ENCODE data around the gene TMEM212.
A peak's percentile ranks its signal among the peaks of the same experiment; 100 is the strongest.

Gene TMEM212

DNA sequence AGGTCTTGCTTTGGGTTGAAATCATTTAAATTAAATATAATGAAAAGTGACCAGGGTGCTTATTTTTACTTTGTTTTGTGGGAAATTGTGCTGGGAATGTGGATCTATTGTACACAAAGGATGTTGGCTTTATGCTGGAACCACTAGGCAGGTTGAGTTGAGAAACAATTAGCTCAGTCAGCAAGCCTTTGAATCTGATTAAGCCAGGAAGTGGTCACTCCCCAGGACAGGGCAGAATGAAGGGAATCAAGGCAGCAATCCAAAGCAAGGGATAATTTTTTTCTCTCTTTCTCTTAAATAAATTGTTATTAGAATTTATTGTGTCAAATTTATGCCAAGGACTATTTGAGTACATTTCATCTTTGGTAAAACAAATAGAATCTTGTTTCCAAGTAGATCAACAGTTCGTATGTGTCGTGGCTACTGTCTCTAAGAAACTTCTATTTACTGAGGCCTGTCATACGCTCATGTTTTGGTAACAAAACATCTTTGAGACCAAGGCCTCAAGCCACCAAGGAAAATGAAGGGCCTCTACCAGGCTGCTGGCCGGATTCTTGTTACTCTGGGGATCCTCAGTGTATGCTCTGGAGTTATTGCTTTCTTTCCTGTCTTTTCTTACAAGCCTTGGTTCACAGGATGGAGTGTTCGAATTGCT, at the start of gene TMEM212:
Gene TMEM212, plus strand, starts transcription at position 486 of the 655 bp plus-strand sequence. Its CDS starts 35 bp downstream, at position 521.
- no peak for DNase-seq

DNA sequence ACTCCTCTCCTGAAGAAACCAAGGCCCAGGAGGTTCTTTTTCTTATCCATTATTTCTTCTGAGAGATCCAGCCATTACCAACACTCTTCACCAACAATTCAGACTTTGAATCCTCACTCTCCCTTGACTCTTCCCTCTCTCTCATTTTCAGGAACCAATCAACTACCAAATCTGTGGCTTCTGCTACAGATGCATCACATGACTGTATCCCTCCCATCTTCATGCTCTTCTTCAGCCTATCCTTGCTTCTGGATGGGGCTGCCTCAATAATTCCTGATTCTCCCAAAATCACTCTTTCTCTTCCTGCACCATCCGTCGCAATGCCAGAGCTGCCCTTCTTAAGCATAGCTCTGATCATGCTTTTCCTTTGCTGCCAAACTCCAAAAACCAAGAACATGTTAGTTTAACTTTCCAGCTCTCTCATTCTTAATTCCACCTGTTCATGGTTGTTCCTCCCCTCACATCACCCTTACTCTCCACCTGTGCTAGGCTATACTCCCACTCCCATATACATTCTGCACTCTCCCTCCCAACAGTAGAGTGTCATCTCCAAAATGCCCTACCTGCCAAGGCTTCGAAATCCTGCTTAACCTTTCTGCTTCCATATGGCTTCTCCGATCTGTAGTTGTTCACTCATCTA, 46.4 kb upstream of the TMEM212 start:
- no peak for DNase-seq

DNA sequence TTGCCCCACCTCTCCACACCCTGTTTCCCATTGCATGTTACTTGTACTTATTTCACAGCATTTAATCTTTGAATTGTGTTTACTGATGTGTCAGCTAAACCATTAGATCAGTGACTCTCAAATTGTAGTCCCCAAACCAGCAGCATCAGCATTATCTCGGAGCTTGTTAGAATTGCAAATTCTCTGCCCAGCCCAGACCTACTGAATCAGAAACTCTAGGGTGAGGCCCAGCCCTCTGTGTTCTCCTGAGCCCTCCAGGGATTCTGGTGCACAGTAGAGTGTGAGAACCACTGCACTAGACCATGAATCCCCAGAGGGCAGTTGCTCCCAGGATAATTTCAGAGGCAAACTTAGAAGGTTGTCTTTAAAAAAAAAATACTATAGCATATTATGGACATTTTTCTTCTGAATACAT, 45.9 kb upstream of the TMEM212 start:
- DNase-seq: no peak

DNA sequence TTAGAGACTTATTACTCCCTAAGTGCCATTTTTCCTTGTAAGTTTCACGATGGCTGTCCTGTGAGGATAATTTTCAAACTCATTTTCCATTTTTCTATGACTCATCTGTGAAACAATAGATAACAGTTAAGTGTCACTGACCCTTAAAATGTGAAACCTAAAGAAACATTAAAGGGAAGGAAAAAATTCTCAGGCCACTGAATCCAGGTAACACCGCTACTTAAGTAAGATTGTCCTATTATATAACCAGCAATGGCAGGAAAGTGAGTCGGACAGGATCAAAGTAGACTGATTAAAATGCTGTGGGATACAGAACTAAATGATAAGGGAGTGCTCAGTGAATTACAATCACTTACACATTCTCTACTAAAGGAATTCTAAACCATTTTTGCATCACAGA, 45.3 kb upstream of the TMEM212 start:
- no peak for DNase-seq

DNA sequence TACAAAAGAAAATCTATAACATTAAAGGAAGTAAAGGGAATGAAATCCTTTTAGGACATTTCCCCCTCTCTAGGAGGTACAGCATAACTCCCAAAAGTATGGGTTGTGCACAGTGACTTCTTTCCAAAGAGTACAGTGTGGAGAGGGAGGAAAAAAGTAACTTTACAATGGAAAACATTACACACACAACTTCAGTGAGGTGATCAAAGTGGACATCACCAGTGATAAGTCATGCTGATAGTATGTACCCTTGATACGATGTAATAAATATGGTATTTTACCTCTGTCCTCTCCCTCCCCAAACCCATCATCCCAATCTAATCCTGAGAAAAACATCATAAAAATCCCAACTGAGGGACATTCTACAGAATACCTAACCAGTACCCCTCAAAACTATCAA, 43.6 kb upstream of the TMEM212 start:
- no peak for DNase-seq

DNA sequence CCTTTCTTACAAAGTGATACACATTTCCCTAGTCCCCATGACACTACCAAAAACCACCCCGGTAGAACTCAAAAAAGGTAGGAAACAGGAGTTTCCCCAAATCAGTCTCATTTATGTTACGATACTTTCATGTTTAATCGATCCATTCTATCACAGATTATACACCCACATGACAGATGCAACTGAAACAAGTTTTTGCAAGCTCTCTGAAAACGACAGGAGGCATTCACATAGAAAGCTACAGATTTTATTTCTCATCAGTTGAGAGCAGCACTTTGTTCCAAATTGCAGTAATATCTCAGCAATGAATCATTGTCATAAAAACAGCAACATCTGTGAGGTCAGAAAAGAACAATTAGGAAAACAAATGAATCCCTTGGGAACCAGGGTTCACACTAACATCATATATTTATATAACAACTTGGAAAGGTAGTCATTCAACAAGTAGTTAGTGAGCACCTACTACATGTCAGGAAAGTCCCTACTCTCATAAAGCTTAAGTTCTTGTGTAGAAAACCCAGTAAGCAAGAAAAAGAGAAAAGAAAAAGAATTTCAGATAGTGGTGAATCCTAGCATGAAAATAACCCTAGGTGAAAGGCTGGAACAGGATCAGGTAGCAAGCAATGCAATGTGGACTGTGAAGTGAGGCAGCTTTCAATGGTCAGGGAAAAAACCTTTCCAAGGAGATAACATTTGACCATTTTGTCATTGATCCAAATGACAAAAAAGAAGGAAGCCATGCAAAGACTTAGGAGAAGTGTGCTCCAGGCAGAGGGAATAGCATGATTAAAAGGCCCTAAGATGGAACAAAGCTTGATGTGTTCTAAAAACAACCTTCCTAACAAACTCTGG, 41.2 kb upstream of the TMEM212 start:
- no peak for DNase-seq

DNA sequence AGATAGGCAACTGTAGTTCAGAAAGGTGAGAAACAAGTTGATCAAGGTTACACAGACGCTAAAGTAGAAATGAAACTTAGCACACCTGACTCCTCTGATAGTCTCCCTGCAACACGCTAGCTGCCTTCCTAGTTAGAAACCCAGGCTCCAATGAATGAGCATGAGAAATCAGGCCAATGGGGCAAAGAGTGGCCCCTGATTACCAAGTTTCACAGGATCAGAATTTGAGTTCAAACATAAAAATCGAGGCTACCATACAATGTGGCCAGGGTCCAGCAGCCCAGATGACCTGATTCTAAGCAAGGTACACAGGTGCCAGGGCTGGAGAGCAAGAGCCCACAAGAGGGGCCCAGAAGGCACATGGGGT, 40.6 kb upstream of the TMEM212 start:
- DNase-seq: no peak

DNA sequence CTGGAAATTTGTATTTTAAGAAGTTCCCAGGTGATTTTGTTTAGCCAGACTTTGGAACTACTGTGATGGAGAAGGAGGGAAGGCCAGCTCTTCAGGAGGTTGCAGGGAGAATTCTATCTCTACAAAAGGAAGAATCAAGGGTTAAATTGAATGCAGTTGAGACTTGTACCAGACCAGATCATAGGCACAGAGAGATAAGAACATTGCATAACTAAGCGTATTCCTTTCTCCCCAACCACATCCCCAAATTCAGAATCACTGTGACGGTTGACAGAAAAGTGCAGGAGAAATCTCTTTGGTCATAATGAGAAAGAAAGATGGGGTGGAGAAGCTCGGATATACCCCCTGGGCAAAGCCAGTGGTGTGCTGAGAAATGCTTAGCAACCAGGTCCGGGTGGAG, 40.1 kb upstream of the TMEM212 start:
- DNase-seq: no peak

DNA sequence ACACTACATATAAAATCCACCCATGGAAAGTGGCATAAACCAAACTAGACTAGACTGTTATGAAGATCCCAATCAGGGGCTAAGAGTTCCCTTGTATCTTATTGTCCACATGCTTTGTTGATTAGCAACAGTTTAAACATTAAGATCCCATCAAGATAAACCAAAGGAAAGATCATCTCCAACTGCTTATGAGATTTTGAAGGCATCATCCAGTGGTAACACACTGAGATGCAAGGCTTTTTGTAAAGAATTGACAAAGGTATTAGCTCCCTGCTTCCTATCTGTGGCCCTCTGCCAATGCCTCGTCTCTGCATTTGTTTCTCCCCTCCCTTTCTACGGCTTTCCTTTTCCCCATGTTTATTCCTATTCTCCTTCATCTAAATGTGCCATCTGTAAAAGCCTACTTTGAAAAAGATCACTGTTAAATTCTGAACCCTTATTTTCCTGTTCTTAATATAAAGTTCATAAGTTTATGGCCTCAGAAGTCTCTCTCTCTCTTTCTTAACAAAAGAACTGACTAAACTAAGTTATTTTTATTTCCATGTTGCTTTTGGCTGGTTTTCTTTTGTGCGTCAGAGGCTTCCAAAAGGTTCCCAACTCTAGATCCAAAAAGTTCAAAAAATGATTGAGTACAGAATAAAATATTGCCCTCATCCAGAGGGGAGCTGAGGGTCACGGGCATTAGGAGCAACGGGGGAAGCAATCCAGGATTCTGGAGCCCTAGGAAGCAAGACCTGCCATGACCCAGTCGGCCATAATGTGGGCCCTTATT, 38.3 kb upstream of the TMEM212 start:
- no peak for DNase-seq

DNA sequence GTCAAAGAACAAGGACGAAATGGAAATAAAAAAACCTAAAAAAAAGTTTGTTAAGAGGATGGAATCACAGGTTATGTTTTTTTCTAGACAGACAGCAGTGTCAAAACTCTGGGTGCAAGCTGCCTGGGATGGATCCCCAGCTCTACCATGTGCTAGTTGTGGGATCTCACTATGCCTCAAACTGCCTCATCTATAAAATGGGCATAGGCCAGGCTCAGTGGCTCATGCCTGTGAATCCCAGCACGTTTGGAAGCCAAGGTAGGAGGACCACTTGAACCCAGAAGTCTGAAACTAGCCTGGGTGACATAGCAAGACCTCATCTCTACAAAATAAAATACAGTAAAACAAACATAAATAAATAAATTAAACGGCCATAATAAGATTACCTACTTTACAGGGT, 37.5 kb upstream of the TMEM212 start:
- DNase-seq: no peak

DNA sequence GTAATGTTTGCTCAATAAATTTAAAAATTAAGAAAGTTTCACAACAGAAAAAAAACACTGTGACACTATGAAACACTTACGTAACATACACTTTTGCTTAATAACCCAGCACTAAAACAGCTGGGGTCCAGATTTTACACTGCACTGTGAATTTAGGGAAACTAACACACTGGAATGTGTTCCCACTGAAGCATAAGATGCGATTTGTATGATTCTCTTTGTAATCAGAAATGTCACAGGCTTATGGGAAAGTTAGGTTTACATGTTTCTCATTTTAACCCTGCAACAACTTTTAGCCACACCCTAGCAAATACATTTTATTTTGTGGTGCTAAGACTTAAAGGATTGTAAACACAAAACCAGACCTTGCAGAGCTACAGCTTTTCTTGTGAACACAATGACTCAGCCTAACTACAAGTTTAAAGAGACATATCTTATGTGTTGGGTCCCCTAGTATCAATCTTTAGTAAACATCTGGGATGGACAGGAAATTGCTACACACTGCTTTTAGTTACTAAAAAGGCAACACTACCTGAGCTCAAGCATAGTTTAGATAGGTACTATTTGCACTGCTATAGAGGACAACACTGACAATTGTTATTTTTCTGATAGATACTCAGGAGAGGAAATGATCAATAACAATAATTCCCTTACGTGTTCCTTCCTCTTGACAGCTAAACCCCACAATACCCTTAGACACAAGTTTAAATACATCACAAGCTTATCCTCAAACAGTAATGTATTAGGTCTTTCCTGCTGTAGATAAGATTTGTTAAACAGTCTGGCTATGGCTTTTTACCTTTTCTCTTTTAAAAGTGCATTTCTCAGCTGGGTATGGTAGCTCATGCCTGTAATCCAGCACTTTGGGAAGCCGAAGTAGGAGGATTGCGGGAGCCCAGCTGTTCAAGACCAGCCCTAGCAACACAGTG, 36.7 kb upstream of the TMEM212 start:
- DNase-seq: peak; percentile 40

DNA sequence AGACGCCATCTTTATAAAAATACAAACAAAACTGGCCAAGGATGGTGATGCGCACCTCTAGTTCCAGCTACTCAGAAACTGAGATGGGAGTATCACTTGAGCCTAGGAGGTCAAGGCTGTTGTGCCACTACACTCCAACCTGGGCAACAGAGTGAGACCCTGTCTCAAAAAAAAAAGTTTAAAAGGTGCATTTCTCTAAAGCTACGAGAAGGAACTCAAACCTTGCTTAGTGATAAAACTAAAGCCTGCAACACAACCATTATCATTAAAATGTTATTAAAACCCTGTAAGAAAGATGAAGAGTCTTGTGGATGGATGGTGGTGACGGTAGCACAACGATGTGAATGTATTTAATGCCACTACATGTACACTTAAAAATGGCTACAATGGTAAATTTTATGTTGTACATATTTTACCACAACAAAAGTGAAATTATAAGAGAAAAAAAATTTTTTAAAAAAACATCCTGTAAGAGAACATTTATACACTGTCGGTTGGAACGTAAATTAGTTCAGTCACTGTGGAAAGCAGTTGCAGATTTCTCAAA, 35.9 kb upstream of the TMEM212 start:
- no peak for DNase-seq

DNA sequence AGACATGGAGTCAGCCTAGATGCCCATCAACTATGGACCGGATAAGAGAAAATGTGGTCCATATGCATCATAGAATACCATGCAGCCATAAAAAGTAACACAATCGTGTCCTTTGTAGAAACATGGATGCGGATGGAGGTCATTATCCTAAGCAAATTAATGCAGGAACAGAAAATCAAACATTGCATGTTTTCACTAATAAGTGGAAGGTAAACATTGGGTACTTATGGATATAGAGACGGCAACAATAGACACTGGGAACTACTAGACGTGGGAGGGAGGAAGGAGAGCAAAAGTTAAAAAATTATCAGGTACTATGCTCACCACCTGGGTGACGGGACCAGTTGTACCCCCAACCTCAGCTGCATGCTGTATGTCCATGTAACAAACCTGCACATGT, 35.3 kb upstream of the TMEM212 start:
- DNase-seq: no peak

DNA sequence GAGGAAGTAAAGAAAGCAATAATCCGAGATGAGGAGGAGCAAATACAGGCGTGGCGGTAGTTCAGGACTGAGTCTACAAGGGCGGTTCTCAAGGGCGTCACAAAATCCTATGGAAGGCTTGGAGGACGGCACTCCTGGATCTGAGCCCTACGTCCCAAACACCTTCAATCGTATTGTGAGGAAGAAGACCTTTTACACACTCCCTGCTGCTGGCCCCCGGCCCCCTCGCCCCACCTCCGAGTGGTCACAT, 33.6 kb upstream of the TMEM212 start:
- no peak for DNase-seq

DNA sequence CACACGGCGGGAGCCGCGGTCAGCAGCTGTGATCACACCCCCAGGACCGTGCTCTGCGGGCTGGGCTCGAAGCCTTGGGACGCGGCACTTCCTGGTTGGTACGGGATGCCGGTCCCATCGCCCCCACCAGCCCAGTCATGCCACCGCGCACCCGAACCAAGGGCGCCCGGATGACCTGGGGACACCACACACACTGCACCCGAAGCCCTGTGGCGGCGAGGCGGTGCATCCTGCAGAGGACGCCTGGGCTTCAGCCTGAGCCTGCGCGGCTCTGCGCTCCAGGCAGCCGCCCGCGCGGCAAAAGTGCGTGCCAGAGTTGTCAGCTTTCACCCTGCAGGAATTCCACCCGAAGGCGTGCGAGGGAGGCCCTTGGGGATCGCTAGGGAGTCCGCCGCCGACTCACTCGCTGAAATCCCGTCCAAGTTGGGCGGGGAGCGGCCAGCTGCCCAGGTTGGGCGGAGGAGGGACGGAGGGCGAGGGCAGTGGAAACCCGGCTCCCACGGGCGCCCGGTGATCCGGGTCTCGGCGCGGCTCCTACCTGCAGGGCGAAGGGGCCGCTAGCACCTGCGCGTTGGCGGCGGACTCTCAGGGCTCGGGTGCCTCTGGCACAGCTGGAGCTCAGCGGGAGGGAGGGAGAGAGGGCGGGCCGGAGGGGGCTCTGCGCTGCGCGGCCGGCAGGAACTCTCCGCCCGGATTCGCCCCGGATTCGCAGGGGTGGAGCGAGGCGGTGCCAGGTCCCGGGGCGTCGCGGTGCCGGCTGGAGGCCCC, 33.1 kb upstream of the TMEM212 start, which contains the start of gene PLD1:
Gene PLD1, minus strand, starts transcription at position 623 of the 768 bp plus-strand sequence. CDS start 72,432 bp downstream, outside the sequence.
- DNase-seq: peak; percentile 59

DNA sequence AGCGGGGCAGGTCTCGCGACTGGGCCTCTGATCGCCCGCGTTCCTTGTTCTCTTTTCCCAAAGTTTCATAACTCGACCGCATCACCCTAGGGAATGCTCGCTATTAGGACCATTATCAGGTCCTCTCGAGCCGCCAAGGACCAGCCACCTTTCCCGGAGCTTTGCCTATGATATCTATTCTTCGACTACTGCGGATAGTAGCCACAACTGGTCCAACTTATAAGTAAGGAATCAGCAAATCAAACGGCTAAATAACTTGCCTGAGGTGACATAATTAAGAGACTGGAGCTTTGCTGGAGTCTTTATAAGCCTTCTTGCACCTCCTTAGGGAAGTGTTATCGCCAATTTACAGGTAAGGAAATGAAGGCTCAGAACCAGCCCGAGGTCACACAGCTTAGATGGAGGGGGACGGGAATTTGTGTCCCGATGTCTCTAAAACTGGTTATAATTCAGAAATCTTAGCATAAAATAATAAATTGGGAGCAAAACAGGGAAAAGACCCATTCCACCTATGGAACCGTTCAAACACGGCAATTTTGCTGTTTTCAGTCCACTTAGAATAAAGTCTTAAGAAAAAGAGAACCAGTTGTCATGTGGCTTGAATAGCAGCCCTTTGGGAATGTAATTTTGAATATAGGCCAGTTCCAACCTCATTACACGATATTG, 32.4 kb upstream of the TMEM212 start:
- no peak for DNase-seq

DNA sequence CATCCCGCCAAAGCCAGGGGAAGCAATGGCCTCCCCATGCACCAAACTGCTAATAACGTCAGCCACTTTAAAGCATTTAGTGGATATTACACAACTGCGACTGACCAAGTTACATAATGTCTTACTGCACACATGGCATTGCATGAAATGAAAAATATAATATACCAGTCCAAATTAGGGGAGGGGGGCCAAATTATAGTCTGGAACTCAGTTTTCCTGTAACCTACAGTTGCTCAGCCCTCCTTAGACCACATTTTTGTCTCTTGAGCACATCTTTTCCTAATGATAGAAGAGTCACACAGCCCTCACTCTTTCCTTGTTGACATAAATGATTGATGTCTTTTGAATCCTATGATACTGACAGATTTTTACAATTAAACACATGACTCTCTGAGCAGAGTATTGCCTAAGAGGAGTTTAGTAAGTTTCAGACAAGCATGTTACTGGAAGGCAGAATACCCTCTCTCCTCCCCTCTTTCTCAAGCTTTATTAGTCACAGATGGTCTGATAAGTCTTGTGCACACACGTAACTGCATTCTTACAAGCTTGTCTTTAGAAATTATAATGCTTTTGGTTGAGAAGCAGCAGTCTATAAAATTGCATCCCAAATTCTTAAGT, 31.7 kb upstream of the TMEM212 start:
- DNase-seq: no peak

DNA sequence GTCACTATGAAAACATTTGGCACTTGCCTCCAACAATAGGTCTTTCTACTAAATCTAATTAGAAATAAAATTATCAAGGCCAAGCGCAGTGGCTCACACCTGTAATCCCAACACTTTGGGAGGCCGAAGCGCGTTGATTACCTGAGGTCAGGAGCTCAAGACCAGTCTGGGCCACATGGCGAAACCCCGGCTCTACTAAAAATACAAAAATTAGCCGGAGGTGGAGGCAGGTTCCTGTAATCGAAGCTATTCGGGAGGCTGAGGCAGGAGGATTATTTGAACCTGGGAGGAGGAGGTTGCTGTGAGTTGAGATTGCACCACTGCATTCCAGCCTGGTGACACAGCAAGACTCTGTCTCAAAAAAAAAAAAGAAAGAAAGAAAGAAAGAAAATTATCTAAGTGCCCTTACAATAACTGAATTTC, 31.2 kb upstream of the TMEM212 start:
- DNase-seq: no peak

DNA sequence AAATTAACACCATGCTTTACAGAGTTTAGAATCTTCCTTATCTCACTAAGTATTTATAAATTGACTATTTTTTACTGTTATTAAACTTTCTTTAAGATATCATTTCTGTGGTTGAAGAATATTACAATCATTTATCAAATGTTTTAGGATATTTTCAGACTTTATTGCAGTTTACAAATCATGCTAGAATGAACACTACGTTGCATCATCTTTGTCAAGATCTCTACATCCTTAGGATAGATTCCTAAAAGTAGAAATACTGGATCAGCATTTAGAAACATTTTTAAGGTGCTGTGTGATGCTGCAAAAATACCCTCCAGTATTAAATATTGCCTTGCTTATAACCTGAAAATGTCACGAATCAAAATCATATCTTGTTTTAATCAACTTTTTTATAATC, 30.3 kb upstream of the TMEM212 start:
- DNase-seq: no peak

DNA sequence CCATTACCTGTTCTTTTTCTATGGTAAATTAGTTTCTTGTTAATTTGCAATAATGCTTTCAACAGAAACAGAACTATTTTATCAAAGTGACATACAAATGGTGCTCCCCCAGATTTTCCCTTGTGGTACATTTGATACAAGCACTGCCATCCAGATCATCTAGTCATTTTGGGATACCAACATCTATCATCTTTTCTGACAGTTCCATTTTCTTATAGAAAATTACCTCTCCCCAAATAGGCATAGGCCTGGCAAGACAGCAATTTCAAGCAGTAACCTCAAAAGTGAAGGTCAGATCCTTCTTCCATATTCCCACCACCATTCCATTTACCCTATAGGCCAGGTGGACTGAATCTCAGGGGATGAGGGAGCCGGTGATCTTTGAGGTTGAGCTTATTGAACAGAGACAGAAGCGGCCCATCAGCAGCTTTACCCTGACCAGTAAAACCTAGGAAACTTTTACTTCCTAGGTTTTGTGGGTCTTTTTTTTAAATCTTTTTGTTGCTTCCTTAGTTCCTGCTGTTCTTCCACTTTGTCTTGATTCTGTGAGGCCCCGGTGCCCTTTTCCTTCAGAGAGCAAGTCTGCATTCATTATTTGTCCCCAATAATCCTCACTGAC, 29.8 kb upstream of the TMEM212 start:
- DNase-seq: no peak

Data from activated CD4-positive, alpha-beta T cell treated with anti-CD3 and anti-CD28 coated beads, Interleukin-2, amount 50 U/mL, for 16 hours (primary cell).